Right ventricle myocardium superior (tissue), 1 donor: ENCODE results near the gene CRTC2. TPM values are rescaled to one million over a fixed set of nuclear protein-coding genes. Genes with fewer than 3 reads are reported as not detected.
A peak's percentile ranks its signal among the peaks of the same experiment; 100 is the strongest.
"Not testable (repeated sequence)": the region's sequence is repeated elsewhere in the genome, so short reads cannot be mapped to it uniquely, and the experiment has no call there.

Experiments used
- ATAC-seq: fragments of 200-7000 bp; cut with Tn5 transposase; one replicate; pipeline ENCODE4 v1.9.1; 2020; ENCODE audit warnings: mild to moderate bottlenecking; ENCODE audit not compliant: poor library complexity
- DNase-seq: peaks from one replicate; pipeline ENCODE4 v3.0.0-alpha.2; 2020
- intact Hi-C: fragments of 100-400 bp; cut with DNase I; formaldehyde crosslinking; loops from one replicate; pipeline ENCODE4 v1.11.2; 2022
- microRNA-seq: library from miRNA; unstranded; fragments of <30 nt; microRNA quantifications from one replicate; pipeline ENCODE4 v1.2.0, GENCODE V29; 2020
- total RNA-seq: library from RNA; stranded (reverse); fragmentation: NEBNext Ultra II Directional; extraction: Animal tissue kit (Norgen Biotek cat#: 25700); gene quantifications from one replicate; pipeline ENCODE4 v1.2.1, GENCODE V29; 2021
- donor health status: DM: no; HTN: yes; CAD: no; lungs with severe emphysema.

Gene CRTC2
- total RNA-seq, 1 donor from 2014 or later = 20.8 TPM

GRCh38 chr1:153919876-153920852 lies 38.2 kb downstream of the CRTC2 start:
- intact Hi-C loops = no loop called here
- no peak for ATAC-seq
- DNase-seq = peak; percentile 13

- no peak for DNase-seq
- no peak for ATAC-seq
- intact Hi-C loops = no loop called here
These were observed 42.1 kb downstream of the CRTC2 start for GRCh38 chr1:153916297-153916696.

- ATAC-seq (no peak), DNase-seq (no peak)
- intact Hi-C loops = no loop called here
These were observed 46.1 kb downstream of the CRTC2 start for GRCh38 chr1:153912349-153912748.

GRCh38 chr1:153910560-153910959 lies 47.9 kb downstream of the CRTC2 start:
- DNase-seq, intact Hi-C loops, ATAC-seq: not testable (repeated sequence)

- ATAC-seq (no peak), DNase-seq (no peak)
- intact Hi-C loops = no loop called here
These were observed 50.3 kb downstream of the CRTC2 start for GRCh38 chr1:153908071-153908470.

DNA sequence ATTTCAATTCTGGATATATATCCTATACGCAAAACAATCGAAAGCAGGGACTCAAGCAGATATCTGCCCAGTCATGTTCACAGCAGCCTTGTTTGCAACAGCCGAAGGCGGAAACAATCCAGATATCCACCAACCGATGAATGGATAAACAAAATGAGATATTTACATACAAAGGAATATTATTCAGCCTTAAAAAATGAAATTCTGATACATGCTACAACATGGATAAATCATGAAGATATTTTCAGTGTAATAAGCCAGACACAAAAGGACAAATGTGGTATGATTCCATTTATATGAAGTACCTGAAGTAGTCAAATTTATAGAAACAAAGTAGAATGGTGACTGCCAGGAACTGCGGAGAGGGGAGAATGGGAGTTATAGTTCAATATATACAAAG lies 51.3 kb downstream of the CRTC2 start:
- no peak for ATAC-seq
- intact Hi-C loops = no loop called here
- DNase-seq = no peak

DNA sequence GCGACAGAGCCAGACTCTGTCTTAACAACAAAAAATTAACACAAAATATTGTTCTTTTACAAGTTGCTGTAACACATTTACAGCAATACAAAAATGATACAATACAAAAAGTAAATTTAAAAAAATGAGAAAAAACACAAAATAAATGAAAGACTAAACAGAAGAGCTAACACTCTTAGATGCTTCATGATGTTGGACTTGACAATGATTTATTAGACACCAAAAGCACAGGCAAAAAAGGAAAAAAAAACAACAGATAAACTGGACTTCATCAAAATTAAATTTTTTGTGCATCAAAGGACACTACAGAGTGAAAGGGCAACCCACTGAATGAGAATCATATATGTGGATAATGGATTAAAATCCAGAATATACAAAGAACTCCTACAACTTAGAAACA lies 52.0 kb downstream of the CRTC2 start:
- ATAC-seq (no peak), DNase-seq (no peak)
- intact Hi-C loops = no loop called here

GRCh38 chr1:153905908-153906307 lies 52.5 kb downstream of the CRTC2 start:
- intact Hi-C loops, ATAC-seq, DNase-seq: not testable (repeated sequence)

GRCh38 chr1:153903841-153904455 lies 54.5 kb downstream of the CRTC2 start:
- intact Hi-C loops = no loop called here
- ATAC-seq (no peak), DNase-seq (no peak)

DNA sequence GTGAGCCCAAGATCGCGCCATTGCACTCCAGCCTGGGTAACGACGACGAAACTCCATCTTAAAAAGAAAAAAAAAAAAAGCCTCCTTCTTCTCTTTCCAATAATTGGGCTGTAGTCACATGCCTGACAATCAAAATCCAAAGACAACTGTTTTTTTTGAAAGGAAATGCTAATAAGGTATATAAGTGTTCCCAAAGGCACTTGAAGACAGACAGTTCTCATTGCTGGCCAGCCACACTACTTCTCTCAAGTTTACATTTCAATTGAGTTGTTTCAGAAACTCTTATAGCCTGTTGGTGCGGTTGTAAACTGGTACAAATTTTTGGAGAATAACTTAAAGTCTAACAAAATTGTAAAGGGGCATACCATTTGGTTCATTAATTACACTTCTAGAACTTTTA lies 58.9 kb downstream of the CRTC2 start:
- intact Hi-C loops = no loop called here
- ATAC-seq = no peak
- no peak for DNase-seq

Small RNA genes lying within 50 kb of the gene (microRNA-seq; reads per million reads assigned to microRNA genes)
- gene MIR6737 = not detected

Other genes with a start within 250 kb of the CRTC2 start
- gene INTS3, start 230.6 kb downstream of the CRTC2 start, total RNA-seq = 31.8 TPM
- gene SLC27A3, start 183.2 kb downstream of the CRTC2 start, total RNA-seq = 12.0 TPM
- gene GATAD2B, start 35.6 kb downstream of the CRTC2 start, total RNA-seq = 30.1 TPM
- 45.5 TPM for gene DENND4B, start 11.9 kb downstream of the CRTC2 start, total RNA-seq
- 46.9 TPM for gene SLC39A1, start 4.9 kb upstream of the CRTC2 start, total RNA-seq
- 4.1 TPM for gene CREB3L4, start 9.3 kb upstream of the CRTC2 start, total RNA-seq
- 69.6 TPM for gene JTB, start 19.1 kb upstream of the CRTC2 start, total RNA-seq
- 59.9 TPM for gene RAB13, start 27.7 kb upstream of the CRTC2 start, total RNA-seq
- 788 TPM for gene RPS27, start 32.1 kb upstream of the CRTC2 start, total RNA-seq
- gene NUP210L, start 196.5 kb upstream of the CRTC2 start, total RNA-seq = 0.43 TPM
- 80.9 TPM for gene TPM3, start 233.5 kb upstream of the CRTC2 start, total RNA-seq
- not detected for gene CFAP141, start 247.7 kb upstream of the CRTC2 start, total RNA-seq